ENCODE results near the gene NKX1-1.

Gene NKX1-1

DNA sequence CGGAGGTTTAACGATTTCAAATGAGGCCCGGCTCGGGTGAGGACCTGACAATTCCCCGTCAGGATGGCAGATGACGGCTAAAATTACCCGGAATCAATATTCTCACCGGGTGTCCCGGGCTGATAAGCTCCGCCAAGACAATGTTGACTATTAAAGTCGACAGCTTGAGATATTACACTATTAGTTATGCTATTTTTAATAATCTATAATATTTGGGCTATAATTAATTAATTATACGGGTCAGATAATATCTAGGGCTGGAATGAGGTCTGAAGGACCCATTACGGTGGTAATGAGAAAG lies 9.4 kb upstream of the NKX1-1 start:
- no peaks in the 10 kb centered on the region for H3K4me1 ChIP-seq (ENCODE audit: control insufficient read depth, low read depth, low read length)
- no peaks in the 10 kb centered on the region for H3K36me3 ChIP-seq (ENCODE audit: control insufficient read depth, low read depth, low read length)
- H3K9ac ChIP-seq (ENCODE audit: low read length): no peak overlapping the region
- H3K27me3 ChIP-seq (ENCODE audit: control insufficient read depth, insufficient read depth, low read length): peaks cover 44% of the 10 kb centered on the region
- no peak overlapping the region for H3K27ac ChIP-seq (ENCODE audit: low read length)
- no peak overlapping the region for H3K4me3 ChIP-seq (ENCODE audit: low read length)
- no peaks in the 10 kb centered on the region for H3K9me3 ChIP-seq (ENCODE audit: control insufficient read depth, low read depth, low read length)

DNA sequence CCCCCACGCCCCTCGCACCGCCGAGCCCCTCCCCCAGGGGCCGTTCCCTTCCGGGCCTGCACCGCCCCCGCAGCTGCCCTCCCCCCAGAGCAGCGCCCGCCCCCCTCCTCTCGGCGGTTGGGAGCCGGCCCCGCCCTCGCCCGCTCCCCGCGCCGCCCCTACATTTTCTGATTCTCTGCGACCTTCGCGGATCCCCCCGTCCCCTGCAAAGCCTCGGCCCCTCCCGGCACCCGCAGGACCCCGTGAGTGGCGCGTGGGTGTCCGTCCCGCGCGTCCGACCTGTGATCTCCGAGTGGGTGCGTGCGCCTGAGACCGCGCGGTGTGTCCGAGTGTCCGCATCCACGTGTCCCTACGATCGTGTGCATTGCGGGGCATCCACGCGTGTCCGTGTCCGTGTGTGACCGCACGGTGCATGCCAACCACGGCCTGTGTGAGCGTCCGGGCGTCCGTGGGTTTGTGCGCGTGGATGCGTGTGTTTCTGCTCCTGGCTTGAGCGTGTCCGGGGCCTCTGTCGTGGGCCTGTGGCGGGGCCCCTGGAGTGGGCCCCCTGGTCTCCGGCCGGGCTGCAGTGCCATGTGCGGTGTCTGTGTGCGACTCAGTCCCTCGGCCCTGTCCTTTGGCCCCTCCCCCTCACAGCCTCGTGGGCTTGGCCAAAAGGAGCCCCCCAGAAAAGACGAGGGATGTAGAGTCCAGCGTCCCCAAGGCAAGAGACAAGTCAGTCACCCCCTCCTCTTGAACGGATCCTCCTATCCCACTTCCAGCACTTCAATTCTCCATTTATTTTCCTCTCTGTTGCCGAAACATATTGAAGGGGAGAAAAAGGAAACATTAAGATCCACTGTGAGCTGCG lies 8.8 kb upstream of the NKX1-1 start:
- no peak overlapping the region for H3K9ac ChIP-seq (ENCODE audit: low read length)
- no peaks in the 10 kb centered on the region for H3K36me3 ChIP-seq (ENCODE audit: control insufficient read depth, low read depth, low read length)
- no peak overlapping the region for H3K27ac ChIP-seq (ENCODE audit: low read length)
- no peaks in the 10 kb centered on the region for H3K9me3 ChIP-seq (ENCODE audit: control insufficient read depth, low read depth, low read length)
- H3K4me3 ChIP-seq (ENCODE audit: low read length): no peak overlapping the region
- H3K4me1 ChIP-seq (ENCODE audit: control insufficient read depth, low read depth, low read length): no peaks in the 10 kb centered on the region
- peaks cover 50% of the 10 kb centered on the region for H3K27me3 ChIP-seq (ENCODE audit: control insufficient read depth, insufficient read depth, low read length)

GRCh38 chr4:1413687-1414479 lies 7.6 kb upstream of the NKX1-1 start:
- no peaks in the 10 kb centered on the region for H3K36me3 ChIP-seq (ENCODE audit: control insufficient read depth, low read depth, low read length)
- H3K9me3 ChIP-seq (ENCODE audit: control insufficient read depth, low read depth, low read length): no peaks in the 10 kb centered on the region
- no peak overlapping the region for H3K9ac ChIP-seq (ENCODE audit: low read length)
- H3K4me1 ChIP-seq (ENCODE audit: control insufficient read depth, low read depth, low read length): no peaks in the 10 kb centered on the region
- peaks cover 61% of the 10 kb centered on the region for H3K27me3 ChIP-seq (ENCODE audit: control insufficient read depth, insufficient read depth, low read length)
- no peak overlapping the region for H3K27ac ChIP-seq (ENCODE audit: low read length)
- no peak overlapping the region for H3K4me3 ChIP-seq (ENCODE audit: low read length)

DNA sequence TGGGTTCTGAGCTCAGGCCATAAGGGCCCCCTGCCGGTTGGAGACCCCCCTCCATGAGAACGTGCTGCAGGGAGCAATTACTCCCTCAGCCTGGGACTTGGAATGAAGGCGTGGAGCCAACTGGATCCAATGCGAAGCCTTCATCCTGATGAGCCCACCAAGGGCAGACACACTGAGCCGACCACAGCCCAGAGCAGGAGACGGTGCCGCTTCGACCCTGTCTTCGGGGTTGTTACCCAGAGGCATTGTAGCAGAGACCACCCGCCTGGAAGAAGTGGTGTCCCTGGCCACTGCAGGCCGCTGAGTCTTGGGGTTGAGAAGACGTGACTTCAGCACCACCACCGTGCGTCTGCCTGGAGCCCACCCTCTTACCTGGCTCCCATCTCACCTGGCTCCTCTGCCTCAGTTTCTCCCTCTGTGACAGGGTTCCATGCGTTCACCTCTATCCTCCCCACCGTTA lies 7.0 kb upstream of the NKX1-1 start:
- Histone ChIP-seq H3K27ac (ENCODE audit: low read length) (no peak overlapping the region), H3K27me3 (ENCODE audit: control insufficient read depth, insufficient read depth, low read length) (peaks cover 68% of the 10 kb centered on the region), H3K4me3 (ENCODE audit: low read length) (no peak overlapping the region), H3K36me3 (ENCODE audit: control insufficient read depth, low read depth, low read length) (no peaks in the 10 kb centered on the region), H3K9me3 (ENCODE audit: control insufficient read depth, low read depth, low read length) (no peaks in the 10 kb centered on the region), H3K9ac (ENCODE audit: low read length) (no peak overlapping the region), H3K4me1 (ENCODE audit: control insufficient read depth, low read depth, low read length) (no peaks in the 10 kb centered on the region)

- H3K27ac ChIP-seq (ENCODE audit: low read length): no peak overlapping the region
Observed at GRCh38 chr4:1412376-1413203, 6.3 kb upstream of the NKX1-1 start.

GRCh38 chr4:1411436-1412375 lies 5.5 kb upstream of the NKX1-1 start:
- Histone ChIP-seq H3K4me3 (ENCODE audit: low read length) (no peak overlapping the region), H3K27ac (ENCODE audit: low read length) (no peak overlapping the region), H3K27me3 (ENCODE audit: control insufficient read depth, insufficient read depth, low read length) (peaks cover 83% of the 10 kb centered on the region), H3K36me3 (ENCODE audit: control insufficient read depth, low read depth, low read length) (no peaks in the 10 kb centered on the region), H3K9me3 (ENCODE audit: control insufficient read depth, low read depth, low read length) (no peaks in the 10 kb centered on the region), H3K4me1 (ENCODE audit: control insufficient read depth, low read depth, low read length) (no peaks in the 10 kb centered on the region), H3K9ac (ENCODE audit: low read length) (no peak overlapping the region)

More at GRCh38 chr4:1412376-1413203, 6.3 kb upstream of the NKX1-1 start:
- Histone ChIP-seq H3K4me1 (ENCODE audit: control insufficient read depth, low read depth, low read length) (no peaks in the 10 kb centered on the region), H3K9ac (ENCODE audit: low read length) (no peak overlapping the region), H3K4me3 (ENCODE audit: low read length) (no peak overlapping the region), H3K27me3 (ENCODE audit: control insufficient read depth, insufficient read depth, low read length) (peaks cover 74% of the 10 kb centered on the region), H3K9me3 (ENCODE audit: control insufficient read depth, low read depth, low read length) (no peaks in the 10 kb centered on the region), H3K36me3 (ENCODE audit: control insufficient read depth, low read depth, low read length) (no peaks in the 10 kb centered on the region)

DNA sequence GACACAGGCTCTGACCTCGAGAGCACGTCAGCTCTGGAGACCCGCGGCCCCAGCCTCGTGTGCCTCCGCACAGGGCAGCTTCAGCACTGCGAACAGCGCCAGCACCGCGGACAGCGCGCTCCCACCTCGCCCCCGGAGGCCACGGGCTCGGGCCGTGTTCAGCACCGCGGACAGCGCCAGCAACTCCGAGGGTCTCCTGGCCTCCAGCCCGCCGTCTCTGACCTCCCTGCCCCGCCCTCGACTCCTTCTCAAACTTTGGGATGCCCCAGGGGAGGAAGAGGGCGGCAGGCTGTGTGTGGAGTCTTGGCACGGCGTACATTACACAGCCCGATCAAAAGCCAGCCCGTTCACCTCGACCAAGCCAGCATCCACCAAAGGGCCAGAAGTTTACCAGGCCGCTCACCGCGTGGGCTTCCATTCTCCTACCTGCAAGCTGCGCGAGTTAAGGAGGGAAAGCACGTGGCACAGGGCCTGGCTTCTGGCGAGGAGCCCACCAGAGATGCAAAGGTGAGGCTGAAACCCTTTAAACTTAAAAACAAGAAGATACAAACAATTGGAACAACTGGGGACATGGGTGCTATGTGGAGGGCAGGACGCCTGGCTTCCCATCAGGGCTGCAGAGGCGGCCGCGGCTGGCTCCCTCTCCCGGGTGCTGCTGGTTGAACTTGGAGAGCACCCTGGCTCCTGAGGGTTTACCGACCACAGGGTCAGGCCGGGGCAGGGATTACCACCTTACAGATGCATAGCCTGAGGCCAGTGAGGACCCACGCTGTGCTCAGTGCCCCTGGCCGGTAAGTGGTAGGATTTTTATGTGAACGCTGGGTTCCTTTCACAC lies 4.5 kb upstream of the NKX1-1 start:
- no peaks in the 10 kb centered on the region for H3K36me3 ChIP-seq (ENCODE audit: control insufficient read depth, low read depth, low read length)
- H3K27ac ChIP-seq (ENCODE audit: low read length): no peak overlapping the region
- H3K27me3 ChIP-seq (ENCODE audit: control insufficient read depth, insufficient read depth, low read length): peaks cover 92% of the 10 kb centered on the region
- H3K9me3 ChIP-seq (ENCODE audit: control insufficient read depth, low read depth, low read length): no peaks in the 10 kb centered on the region
- no peak overlapping the region for H3K4me3 ChIP-seq (ENCODE audit: low read length)
- H3K9ac ChIP-seq (ENCODE audit: low read length): no peak overlapping the region
- H3K4me1 ChIP-seq (ENCODE audit: control insufficient read depth, low read depth, low read length): no peaks in the 10 kb centered on the region

- H3K9ac ChIP-seq (ENCODE audit: low read length): no peak overlapping the region
- H3K27me3 ChIP-seq (ENCODE audit: control insufficient read depth, insufficient read depth, low read length): peaks cover 93% of the 10 kb centered on the region
- no peaks in the 10 kb centered on the region for H3K36me3 ChIP-seq (ENCODE audit: control insufficient read depth, low read depth, low read length)
- no peaks in the 10 kb centered on the region for H3K4me1 ChIP-seq (ENCODE audit: control insufficient read depth, low read depth, low read length)
- H3K4me3 ChIP-seq (ENCODE audit: low read length): no peak overlapping the region
- H3K27ac ChIP-seq (ENCODE audit: low read length): no peak overlapping the region
- H3K9me3 ChIP-seq (ENCODE audit: control insufficient read depth, low read depth, low read length): no peaks in the 10 kb centered on the region
Observed at GRCh38 chr4:1409491-1410425, 3.5 kb upstream of the NKX1-1 start.

- H3K9me3 ChIP-seq (ENCODE audit: control insufficient read depth, low read depth, low read length): no peaks in the 10 kb centered on the region
- H3K36me3 ChIP-seq (ENCODE audit: control insufficient read depth, low read depth, low read length): no peaks in the 10 kb centered on the region
- no peaks in the 10 kb centered on the region for H3K4me1 ChIP-seq (ENCODE audit: control insufficient read depth, low read depth, low read length)
- no peak overlapping the region for H3K4me3 ChIP-seq (ENCODE audit: low read length)
- H3K27me3 ChIP-seq (ENCODE audit: control insufficient read depth, insufficient read depth, low read length): peaks cover 100% of the 10 kb centered on the region
- H3K9ac ChIP-seq (ENCODE audit: low read length): no peak overlapping the region
- no peak overlapping the region for H3K27ac ChIP-seq (ENCODE audit: low read length)
Observed at GRCh38 chr4:1409079-1409478, 2.8 kb upstream of the NKX1-1 start.
